Adrenal gland (tissue), 5 donors: ENCODE measurements around the gene GPAM.

Source experiments
- POLR2A ChIP-seq, 2 donors: fragments of 450-650 bp; IDR thresholded peaks; one replicate each; pipeline ENCODE4 v1.6.1; 2017; ENCODE audit warnings: antibody characterized with exemption in 2 of 2, mild to moderate bottlenecking in 2 of 2, moderate library complexity in 1 of 2
- TF ChIP-seq, protein P1 (sequence below), 6 experiments: fragments of 450-650 bp in 4 of 6; fragments of 200-600 bp in 2 of 6; sonication (generic) in 1 of 6; IDR thresholded peaks; 1 replicate in 5 of 6; 2 replicates in 1 of 6; pipeline versions ENCODE4 v1.5.1 to v1.8.0; 2016 to 2021; ENCODE audit warnings: antibody characterized with exemption in 6 of 6, mild to moderate bottlenecking in 2 of 6, moderate library complexity in 1 of 6
- donor health status: DM: no; HTN: no; CAD: no.

DNA sequence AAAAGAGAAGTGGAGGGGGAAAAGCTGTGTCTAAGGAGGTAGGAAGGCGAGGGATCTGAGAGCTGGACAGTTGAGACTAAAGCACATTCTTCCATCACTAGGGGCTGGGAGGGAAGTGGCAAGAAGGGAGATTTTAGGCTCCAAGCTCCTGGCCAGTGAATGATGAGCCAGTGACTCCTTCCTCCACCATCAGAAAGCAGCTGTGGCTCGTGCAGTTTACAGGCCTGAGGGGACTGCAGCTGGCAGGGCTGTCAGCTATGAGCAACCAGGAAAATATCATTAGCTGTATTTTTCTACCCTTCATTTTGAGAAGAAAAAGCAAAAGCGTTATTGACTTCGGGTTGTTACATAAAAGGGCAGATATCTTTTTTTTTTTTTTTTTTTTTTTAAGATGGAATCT is 60.7 kb downstream of the GPAM start:
- TF ChIP-seq, protein P1, sequence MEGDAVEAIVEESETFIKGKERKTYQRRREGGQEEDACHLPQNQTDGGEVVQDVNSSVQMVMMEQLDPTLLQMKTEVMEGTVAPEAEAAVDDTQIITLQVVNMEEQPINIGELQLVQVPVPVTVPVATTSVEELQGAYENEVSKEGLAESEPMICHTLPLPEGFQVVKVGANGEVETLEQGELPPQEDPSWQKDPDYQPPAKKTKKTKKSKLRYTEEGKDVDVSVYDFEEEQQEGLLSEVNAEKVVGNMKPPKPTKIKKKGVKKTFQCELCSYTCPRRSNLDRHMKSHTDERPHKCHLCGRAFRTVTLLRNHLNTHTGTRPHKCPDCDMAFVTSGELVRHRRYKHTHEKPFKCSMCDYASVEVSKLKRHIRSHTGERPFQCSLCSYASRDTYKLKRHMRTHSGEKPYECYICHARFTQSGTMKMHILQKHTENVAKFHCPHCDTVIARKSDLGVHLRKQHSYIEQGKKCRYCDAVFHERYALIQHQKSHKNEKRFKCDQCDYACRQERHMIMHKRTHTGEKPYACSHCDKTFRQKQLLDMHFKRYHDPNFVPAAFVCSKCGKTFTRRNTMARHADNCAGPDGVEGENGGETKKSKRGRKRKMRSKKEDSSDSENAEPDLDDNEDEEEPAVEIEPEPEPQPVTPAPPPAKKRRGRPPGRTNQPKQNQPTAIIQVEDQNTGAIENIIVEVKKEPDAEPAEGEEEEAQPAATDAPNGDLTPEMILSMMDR (IDR thresholded peaks at IDR 0.05): no peak
- TF ChIP-seq POLR2A (IDR thresholded peaks at IDR 0.05): no peak
